SU-DHL-6 (cell line): ENCODE measurements around the gene C1QB.

Experiments
- EZH2phosphoT487 ChIP-seq: fragments of 200-600 bp; sonication (generic), shearing (Covaris generic); conservative IDR thresholded peaks from 2 replicates; pipeline ENCODE4 v1.6.1; 2018; ENCODE audit warnings: mild to moderate bottlenecking, antibody characterized with exemption, low read length, moderate library complexity, mixed read lengths
- TF ChIP-seq, protein P1 (sequence below): fragments of 200-600 bp; sonication (generic); IDR thresholded peaks from one replicate; pipeline ENCODE4 v1.5.1; 2017; ENCODE audit warnings: antibody characterized with exemption, mild to moderate bottlenecking, low read length, moderate library complexity; ENCODE audit not compliant: insufficient read depth, poor library complexity, severe bottlenecking

DNA sequence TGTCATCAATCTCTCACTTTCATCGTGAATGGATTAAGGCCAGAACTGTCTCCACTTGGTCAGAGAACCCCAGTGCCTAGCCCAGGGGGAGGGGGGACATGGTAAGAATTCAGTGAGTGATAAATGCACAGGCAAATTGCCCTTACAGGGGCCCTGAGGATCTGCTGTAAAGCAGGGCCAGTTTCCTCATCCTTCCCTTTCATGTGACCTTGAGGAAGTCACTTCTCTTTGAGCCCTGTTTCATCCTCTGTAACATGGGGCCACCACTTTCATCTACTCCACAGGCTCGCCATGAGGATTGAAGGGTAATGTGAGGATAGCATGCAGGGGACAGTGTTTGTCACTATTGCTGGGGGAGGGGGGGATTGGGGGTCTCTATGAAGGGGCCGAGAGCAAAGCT, 44.7 kb upstream of the C1QB start:
- TF ChIP-seq, protein P1, sequence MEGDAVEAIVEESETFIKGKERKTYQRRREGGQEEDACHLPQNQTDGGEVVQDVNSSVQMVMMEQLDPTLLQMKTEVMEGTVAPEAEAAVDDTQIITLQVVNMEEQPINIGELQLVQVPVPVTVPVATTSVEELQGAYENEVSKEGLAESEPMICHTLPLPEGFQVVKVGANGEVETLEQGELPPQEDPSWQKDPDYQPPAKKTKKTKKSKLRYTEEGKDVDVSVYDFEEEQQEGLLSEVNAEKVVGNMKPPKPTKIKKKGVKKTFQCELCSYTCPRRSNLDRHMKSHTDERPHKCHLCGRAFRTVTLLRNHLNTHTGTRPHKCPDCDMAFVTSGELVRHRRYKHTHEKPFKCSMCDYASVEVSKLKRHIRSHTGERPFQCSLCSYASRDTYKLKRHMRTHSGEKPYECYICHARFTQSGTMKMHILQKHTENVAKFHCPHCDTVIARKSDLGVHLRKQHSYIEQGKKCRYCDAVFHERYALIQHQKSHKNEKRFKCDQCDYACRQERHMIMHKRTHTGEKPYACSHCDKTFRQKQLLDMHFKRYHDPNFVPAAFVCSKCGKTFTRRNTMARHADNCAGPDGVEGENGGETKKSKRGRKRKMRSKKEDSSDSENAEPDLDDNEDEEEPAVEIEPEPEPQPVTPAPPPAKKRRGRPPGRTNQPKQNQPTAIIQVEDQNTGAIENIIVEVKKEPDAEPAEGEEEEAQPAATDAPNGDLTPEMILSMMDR = no peak
- TF ChIP-seq EZH2phosphoT487 = no peak
